ENCODE measurements around the gene DGKQ.

DNA sequence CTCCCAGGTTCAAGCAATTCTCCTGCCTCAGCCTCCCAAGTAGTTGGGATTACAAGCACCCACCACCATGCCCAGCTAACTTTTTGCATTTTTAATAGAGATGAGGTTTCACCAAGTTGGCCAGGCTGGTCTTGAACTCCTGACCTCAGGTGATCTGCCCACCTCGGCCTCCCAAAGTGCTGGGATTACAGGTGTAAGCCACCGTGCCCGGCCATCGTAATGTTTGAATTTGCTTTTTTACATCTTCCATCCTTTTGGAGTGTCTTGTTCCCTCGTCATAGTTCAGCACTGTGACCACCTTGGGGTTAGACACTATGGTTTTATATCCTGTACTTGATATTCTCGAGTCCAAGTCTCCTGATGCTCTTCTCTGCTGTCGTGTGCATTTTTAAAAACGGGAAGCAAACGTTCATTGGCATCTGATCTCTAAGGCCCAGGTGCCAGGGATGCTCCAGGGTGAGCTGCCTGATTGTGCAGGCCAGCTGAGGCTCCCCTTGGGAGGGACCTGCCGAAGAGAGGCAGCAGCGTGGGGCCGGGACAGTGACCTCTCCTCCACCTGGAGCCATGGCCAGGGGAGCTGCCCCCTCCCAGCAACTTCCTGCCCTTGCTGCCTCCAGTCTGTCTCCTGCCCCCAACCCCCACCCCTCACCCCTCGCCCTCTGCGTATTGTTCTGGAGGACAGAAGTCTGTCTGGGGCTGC is 16.7 kb downstream of the DGKQ start:
- TF ChIP-seq, protein P1, sequence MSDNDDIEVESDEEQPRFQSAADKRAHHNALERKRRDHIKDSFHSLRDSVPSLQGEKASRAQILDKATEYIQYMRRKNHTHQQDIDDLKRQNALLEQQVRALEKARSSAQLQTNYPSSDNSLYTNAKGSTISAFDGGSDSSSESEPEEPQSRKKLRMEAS (IDR thresholded peaks at IDR 0.05; ENCODE audit: low read depth): no peak
- TF ChIP-seq, protein P2, sequence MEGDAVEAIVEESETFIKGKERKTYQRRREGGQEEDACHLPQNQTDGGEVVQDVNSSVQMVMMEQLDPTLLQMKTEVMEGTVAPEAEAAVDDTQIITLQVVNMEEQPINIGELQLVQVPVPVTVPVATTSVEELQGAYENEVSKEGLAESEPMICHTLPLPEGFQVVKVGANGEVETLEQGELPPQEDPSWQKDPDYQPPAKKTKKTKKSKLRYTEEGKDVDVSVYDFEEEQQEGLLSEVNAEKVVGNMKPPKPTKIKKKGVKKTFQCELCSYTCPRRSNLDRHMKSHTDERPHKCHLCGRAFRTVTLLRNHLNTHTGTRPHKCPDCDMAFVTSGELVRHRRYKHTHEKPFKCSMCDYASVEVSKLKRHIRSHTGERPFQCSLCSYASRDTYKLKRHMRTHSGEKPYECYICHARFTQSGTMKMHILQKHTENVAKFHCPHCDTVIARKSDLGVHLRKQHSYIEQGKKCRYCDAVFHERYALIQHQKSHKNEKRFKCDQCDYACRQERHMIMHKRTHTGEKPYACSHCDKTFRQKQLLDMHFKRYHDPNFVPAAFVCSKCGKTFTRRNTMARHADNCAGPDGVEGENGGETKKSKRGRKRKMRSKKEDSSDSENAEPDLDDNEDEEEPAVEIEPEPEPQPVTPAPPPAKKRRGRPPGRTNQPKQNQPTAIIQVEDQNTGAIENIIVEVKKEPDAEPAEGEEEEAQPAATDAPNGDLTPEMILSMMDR (IDR thresholded peaks at IDR 0.05): no peak
